Loucy (cell line): Measurements from ENCODE around the gene LOC101059915.

Source experiments
- H2AFZ ChIP-seq: fragments of 200-600 bp; sonication (generic); 2 replicates; pipeline ENCODE4 v1.6.0; 2016; ENCODE audit warnings: antibody characterized with exemption, mild to moderate bottlenecking, low read length, moderate library complexity
- H3F3A ChIP-seq: fragments of 200-600 bp; 2 replicates; pipeline ENCODE4 v1.6.0; 2016; ENCODE audit warnings: antibody characterized with exemption, low read depth, mild to moderate bottlenecking
- H3K27me3 ChIP-seq: fragments of 200-600 bp; sonication (generic); 2 replicates; pipeline ENCODE4 v1.6.1; 2014; ENCODE audit warnings: low read length, mild to moderate bottlenecking; ENCODE audit not compliant: insufficient read depth, poor library complexity, severe bottlenecking
- H3K36me3 ChIP-seq: fragments of 200-600 bp; sonication (generic); 2 replicates; pipeline ENCODE4 v1.6.1; 2016; ENCODE audit warnings: low read length; ENCODE audit not compliant: insufficient read depth
- H3K4me1 ChIP-seq: fragments of 200-600 bp; sonication (generic); 2 replicates; pipeline ENCODE4 v1.5.1; 2014; ENCODE audit warnings: low read length, mild to moderate bottlenecking; ENCODE audit not compliant: insufficient read depth, poor library complexity, severe bottlenecking
- H3K4me2 ChIP-seq: fragments of 200-600 bp; sonication (generic); 2 replicates; pipeline ENCODE4 v1.6.0; 2014; ENCODE audit warnings: antibody characterized with exemption, low read length, low read depth, mild to moderate bottlenecking; ENCODE audit not compliant: poor library complexity, severe bottlenecking
- H3K4me3 ChIP-seq: fragments of 200-600 bp; sonication (generic); 2 replicates; pipeline ENCODE4 v1.5.1; 2014; ENCODE audit warnings: low read length, mild to moderate bottlenecking, mixed read lengths; ENCODE audit not compliant: poor library complexity, severe bottlenecking
- H3K79me2 ChIP-seq: fragments of 200-600 bp; sonication (generic); 2 replicates; pipeline ENCODE4 v1.6.1; 2014; ENCODE audit warnings: low read length; ENCODE audit not compliant: insufficient read depth
- H3K9ac ChIP-seq: fragments of 200-600 bp; sonication (generic); 2 replicates; pipeline ENCODE4 v1.6.0; 2014; ENCODE audit warnings: mild to moderate bottlenecking, low read depth, low read length, moderate library complexity; ENCODE audit not compliant: poor library complexity, severe bottlenecking
- H3K9me2 ChIP-seq: fragments of 200-600 bp; sonication (generic); replicated peaks from 2 replicates; pipeline ENCODE4 v1.6.1; 2016; ENCODE audit warnings: low read depth, low read length, mixed read lengths
- H3K9me3 ChIP-seq: fragments of 200-600 bp; sonication (generic); 2 replicates; pipeline ENCODE4 v1.6.1; 2014; ENCODE audit warnings: mild to moderate bottlenecking, antibody characterized with exemption, low read length, low read depth; ENCODE audit not compliant: insufficient read depth
- H4K20me1 ChIP-seq: fragments of 200-600 bp; sonication (generic); 2 replicates; pipeline ENCODE4 v1.6.0; 2014; ENCODE audit warnings: antibody characterized with exemption, low read length, mild to moderate bottlenecking; ENCODE audit not compliant: insufficient read depth, poor library complexity, severe bottlenecking
- EZH2phosphoT487 ChIP-seq: fragments of 200-600 bp; IDR thresholded peaks from 2 replicates; pipeline ENCODE4 v1.6.1; 2018; ENCODE audit warnings: antibody characterized with exemption, mild to moderate bottlenecking, moderate library complexity, borderline replicate concordance
- TF ChIP-seq, protein P1 (sequence below): fragments of 200-600 bp; sonication (generic); conservative IDR thresholded peaks from 2 replicates; pipeline ENCODE4 v1.5.1; 2014; ENCODE audit warnings: mild to moderate bottlenecking, antibody characterized with exemption, low read length

The LOC101059915 gene

DNA sequence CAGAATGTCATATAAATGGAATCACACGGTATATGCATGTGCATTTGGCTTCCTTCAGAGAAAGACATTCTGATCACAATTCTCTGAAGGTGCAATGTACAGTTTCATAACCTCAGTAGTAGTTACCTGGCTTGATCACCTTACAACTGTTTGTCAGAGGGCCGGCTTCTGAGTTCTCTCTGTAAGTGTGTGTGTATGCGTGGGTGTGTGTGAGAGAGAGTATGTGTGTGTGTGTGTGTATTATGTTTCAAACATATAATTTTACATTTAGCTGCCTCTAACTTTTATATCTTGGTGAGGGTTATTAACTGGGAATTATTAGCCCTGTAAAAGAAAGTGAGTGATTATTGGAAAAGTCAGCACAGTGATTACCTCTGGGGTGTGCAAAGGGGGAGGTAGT is 8.0 kb upstream of the LOC101059915 start:
- Histone ChIP-seq H3K4me1 (no peaks in the 10 kb centered on the region), H3F3A (no peaks in the 10 kb centered on the region), H3K9me2 (no peaks in the 10 kb centered on the region), H3K36me3 (no peaks in the 10 kb centered on the region), H3K27me3 (no peaks in the 10 kb centered on the region), H4K20me1 (no peaks in the 10 kb centered on the region), H3K9me3 (no peaks in the 10 kb centered on the region), H3K4me2 (no peak overlapping the region), H3K9ac (no peak overlapping the region), H2AFZ (no peak overlapping the region), H3K4me3 (no peak overlapping the region), H3K79me2 (no peaks in the 10 kb centered on the region)
- TF ChIP-seq, protein P1, sequence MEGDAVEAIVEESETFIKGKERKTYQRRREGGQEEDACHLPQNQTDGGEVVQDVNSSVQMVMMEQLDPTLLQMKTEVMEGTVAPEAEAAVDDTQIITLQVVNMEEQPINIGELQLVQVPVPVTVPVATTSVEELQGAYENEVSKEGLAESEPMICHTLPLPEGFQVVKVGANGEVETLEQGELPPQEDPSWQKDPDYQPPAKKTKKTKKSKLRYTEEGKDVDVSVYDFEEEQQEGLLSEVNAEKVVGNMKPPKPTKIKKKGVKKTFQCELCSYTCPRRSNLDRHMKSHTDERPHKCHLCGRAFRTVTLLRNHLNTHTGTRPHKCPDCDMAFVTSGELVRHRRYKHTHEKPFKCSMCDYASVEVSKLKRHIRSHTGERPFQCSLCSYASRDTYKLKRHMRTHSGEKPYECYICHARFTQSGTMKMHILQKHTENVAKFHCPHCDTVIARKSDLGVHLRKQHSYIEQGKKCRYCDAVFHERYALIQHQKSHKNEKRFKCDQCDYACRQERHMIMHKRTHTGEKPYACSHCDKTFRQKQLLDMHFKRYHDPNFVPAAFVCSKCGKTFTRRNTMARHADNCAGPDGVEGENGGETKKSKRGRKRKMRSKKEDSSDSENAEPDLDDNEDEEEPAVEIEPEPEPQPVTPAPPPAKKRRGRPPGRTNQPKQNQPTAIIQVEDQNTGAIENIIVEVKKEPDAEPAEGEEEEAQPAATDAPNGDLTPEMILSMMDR, result no peak
- TF ChIP-seq EZH2phosphoT487, result no peak

DNA sequence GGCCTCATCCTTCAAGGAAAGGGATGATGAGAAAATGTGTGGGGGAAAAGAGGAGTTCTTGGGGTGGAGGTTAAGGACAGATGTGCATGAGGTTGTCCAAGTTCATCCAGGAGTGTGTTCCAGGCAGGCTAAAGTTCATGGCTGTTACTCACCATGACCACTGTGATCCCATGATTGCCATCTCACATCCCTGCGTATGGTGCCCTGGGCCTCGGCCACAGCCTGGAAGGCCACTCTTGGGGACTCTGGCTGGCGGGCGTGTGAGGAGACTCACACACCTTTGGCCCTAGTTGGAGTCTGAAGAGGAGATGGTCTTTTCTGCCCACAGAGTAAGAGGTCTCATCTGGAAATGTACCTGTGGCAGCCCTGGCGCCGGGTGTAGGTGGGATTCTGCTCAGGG is 7.4 kb upstream of the LOC101059915 start:
- H3K4me3 ChIP-seq, result no peak overlapping the region
- H3K9me3 ChIP-seq, result no peaks in the 10 kb centered on the region
- H3K27me3 ChIP-seq, result no peaks in the 10 kb centered on the region
- no peak overlapping the region for H2AFZ ChIP-seq
- TF ChIP-seq EZH2phosphoT487, result no peak
- TF ChIP-seq, protein P1, result no peak
- no peaks in the 10 kb centered on the region for H3K9me2 ChIP-seq
- H3K4me1 ChIP-seq, result no peaks in the 10 kb centered on the region
- H3F3A ChIP-seq, result no peaks in the 10 kb centered on the region
- no peaks in the 10 kb centered on the region for H4K20me1 ChIP-seq
- H3K9ac ChIP-seq, result no peak overlapping the region
- no peaks in the 10 kb centered on the region for H3K79me2 ChIP-seq
- no peaks in the 10 kb centered on the region for H3K36me3 ChIP-seq
- no peak overlapping the region for H3K4me2 ChIP-seq

DNA sequence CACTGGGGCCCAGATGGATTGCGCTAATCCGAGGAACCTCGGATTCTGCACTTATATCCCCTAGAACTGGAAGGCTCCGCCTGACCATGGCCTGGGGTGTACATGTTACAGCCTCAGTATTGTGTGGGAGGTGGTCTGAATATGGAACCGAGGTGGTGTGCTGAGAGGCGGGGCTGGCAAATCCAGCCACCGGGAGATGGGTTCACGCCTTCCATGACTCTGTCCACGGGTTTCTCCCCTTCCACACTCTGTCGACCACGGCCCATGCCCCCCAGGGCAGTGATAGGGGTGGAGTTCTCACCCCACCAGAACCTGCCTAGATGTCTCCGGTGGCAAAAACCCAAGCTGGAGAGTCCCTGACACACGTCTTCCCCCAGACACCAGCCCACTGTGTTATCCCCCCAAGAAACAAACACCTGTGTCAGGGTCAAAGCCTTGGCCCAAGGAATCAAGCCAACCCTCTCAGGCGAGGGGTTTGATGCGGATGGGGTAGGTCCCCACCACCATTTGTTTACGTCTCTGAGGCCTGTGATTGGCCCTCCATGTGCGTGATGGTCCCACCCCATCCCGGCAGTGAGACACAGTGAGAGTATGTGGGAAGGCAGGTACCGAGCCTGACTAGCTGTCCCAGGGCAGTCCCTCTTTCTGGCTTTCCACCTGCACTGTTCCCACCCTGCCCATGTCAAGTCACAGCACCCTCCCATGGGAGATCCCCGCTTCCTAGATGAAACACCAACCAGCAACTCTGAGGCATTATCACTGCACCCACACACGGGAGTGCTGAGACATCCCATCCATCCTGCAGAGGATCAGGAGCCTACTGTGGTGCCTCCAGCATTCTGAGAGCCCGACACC is 6.6 kb upstream of the LOC101059915 start:
- no peaks in the 10 kb centered on the region for H3K79me2 ChIP-seq
- TF ChIP-seq EZH2phosphoT487, result no peak
- TF ChIP-seq, protein P1, result no peak
- H3K4me3 ChIP-seq, result no peak overlapping the region
- no peaks in the 10 kb centered on the region for H3K27me3 ChIP-seq
- no peaks in the 10 kb centered on the region for H3K9me2 ChIP-seq
- H3K9ac ChIP-seq, result no peak overlapping the region
- H3K36me3 ChIP-seq, result no peaks in the 10 kb centered on the region
- H3K4me2 ChIP-seq, result no peak overlapping the region
- H3K4me1 ChIP-seq, result no peaks in the 10 kb centered on the region
- no peak overlapping the region for H2AFZ ChIP-seq
- H3F3A ChIP-seq, result no peaks in the 10 kb centered on the region
- H3K9me3 ChIP-seq, result no peaks in the 10 kb centered on the region
- H4K20me1 ChIP-seq, result no peaks in the 10 kb centered on the region
